ENCODE measurements around the gene NEK11. TPM values are rescaled to one million over a fixed set of nuclear protein-coding genes. Genes with fewer than 3 reads are reported as not detected.

Gene NEK11
- total RNA-seq, 4 donors from 2014 or later, result 14.8 to 34.0 (median 28.2) TPM

DNA sequence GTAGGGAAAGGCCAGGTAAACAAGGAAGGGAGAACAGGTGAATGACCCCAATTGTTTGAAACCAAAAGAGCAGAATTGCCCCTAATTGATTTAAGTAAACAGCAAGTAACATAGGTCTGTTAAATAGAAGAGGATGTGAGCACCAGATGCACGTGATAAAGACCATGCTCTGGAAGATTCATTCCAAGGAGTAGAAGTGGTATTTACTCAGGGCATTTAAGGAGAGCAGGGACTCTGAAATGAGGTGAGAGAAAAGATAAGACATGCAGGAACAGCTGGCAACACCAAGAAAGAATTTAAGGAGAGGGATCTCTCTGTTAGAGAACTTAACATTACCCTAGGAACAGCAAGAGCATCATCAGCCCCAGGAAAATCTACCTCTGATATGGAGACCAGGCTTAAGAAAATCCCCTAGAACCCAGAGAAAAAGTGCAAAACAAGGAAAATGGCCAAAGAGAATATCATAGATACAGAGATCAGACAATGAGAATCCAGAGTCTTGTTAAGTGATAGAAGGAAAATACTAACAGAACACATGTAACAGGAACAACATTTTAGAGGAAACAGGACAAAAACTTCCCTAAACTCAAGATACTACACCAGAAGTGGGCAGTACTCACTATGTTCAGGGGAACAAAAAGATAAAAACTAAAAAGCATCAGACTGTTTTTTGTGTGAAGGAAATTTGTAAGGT lies 361.3 kb downstream of the NEK11 start:
- TF ChIP-seq, protein P1, sequence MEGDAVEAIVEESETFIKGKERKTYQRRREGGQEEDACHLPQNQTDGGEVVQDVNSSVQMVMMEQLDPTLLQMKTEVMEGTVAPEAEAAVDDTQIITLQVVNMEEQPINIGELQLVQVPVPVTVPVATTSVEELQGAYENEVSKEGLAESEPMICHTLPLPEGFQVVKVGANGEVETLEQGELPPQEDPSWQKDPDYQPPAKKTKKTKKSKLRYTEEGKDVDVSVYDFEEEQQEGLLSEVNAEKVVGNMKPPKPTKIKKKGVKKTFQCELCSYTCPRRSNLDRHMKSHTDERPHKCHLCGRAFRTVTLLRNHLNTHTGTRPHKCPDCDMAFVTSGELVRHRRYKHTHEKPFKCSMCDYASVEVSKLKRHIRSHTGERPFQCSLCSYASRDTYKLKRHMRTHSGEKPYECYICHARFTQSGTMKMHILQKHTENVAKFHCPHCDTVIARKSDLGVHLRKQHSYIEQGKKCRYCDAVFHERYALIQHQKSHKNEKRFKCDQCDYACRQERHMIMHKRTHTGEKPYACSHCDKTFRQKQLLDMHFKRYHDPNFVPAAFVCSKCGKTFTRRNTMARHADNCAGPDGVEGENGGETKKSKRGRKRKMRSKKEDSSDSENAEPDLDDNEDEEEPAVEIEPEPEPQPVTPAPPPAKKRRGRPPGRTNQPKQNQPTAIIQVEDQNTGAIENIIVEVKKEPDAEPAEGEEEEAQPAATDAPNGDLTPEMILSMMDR (IDR thresholded peaks at IDR 0.05), result no peak
- TF ChIP-seq POLR2A (IDR thresholded peaks at IDR 0.05), result no peak
- peaks cover 10 to 24% of the 10 kb centered on the region in 2 donors for H3K4me1 ChIP-seq
- H3K9me3 ChIP-seq, result no peaks in the 10 kb centered on the region
- no peaks in the 10 kb centered on the region for H3K27me3 ChIP-seq
- no peak overlapping the region for H3K4me3 ChIP-seq (replicated peaks in 1 of 3)
- WGBS, 2 donors, result 76 to 81% methylated on average over 1 of the region's 1 CpG
- intact Hi-C loops (cut with DNase I), result loop anchor here (10.0 kb wide), 2 partner anchors 117 to 153 kb away; partner anchors contain the start of gene MRPL3
- peaks cover 0 to 3% of the 10 kb centered on the region in 2 donors for H3K36me3 ChIP-seq
- no peak overlapping the region for H3K27ac ChIP-seq
- DNase-seq, result no peak

DNA sequence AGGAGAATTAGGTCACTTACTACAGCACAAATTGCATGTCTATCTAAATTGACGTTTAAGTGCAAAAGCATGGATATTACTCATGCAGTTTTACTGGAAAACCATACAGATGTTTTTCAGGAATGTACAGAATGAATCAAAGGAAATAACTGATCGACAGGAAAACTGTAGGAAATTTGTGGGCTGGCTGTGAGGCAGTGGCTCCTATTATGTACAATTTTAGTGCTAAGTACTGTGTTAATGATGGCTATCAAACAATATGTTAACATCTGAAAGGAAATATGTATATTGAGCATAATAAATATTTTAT lies 361.8 kb downstream of the NEK11 start:
- Histone ChIP-seq H3K27ac (no peak overlapping the region), H3K4me1 (peaks cover 8 to 20% of the 10 kb centered on the region in 2 donors), H3K27me3 (no peaks in the 10 kb centered on the region), H3K4me3 (replicated peaks in 1 of 3) (no peak overlapping the region), H3K9me3 (no peaks in the 10 kb centered on the region), H3K36me3 (peaks cover 0 to 3% of the 10 kb centered on the region in 2 donors)
- TF ChIP-seq, protein P1 (IDR thresholded peaks at IDR 0.05), result no peak
- intact Hi-C loops (cut with DNase I), result loop anchor here (10.0 kb wide), 2 partner anchors 116 to 154 kb away; partner anchors contain the start of gene MRPL3
- WGBS, 2 donors, result 65 to 69% methylated on average over 2 of the region's 2 CpGs
- no peak for DNase-seq

DNA sequence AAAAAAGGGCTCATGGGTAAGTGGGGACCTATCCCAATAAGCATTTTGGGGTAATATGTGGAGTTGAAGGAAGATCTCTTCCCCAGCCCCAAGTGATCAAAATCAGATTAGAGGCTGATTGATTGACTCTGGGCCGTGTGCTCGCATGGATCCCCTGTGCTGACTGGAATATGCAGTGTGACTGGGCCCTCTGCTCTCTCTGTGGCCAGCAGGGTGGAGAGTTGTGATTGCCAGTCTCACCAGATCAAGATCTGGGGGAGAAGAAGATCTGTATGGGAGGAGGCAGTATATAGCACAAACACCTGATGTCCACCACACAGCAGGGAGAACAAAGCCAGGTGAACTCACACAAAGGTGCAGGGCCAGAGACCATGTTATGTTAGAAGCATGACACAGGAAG lies 363.7 kb downstream of the NEK11 start:
- H3K9me3 ChIP-seq, result no peaks in the 10 kb centered on the region
- no peak for DNase-seq
- H3K27ac ChIP-seq, result no peak overlapping the region
- no peaks in the 10 kb centered on the region for H3K27me3 ChIP-seq
- 79 to 90% methylated on average over 2 of the region's 2 CpGs for WGBS, 2 donors
- TF ChIP-seq POLR2A (IDR thresholded peaks at IDR 0.05), result no peak
- TF ChIP-seq, protein P1 (IDR thresholded peaks at IDR 0.05), result no peak
- intact Hi-C loops (cut with DNase I), result no loop called here
- H3K4me3 ChIP-seq (replicated peaks in 1 of 3), result no peak overlapping the region
- H3K4me1 ChIP-seq, result peaks cover 8 to 13% of the 10 kb centered on the region in 2 donors
- no peaks in the 10 kb centered on the region for H3K36me3 ChIP-seq

DNA sequence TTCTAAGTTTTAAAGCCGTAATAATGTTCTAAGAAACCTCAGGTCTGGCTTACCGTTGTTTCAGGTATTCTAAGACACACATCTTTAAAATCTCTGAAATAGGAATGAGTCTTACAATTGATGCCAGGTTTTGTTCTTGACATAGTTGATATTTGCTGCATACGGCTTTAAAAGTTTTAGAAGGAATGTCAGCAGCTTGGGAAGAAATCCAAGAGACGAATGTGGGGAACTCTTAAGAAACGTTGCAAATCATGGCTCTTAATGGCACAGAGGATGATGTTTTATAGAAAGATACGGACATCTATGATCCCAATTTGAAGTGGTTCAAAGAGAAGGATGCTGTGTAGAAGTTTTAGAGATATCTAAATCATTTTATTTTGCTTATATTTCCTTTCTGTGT lies 366.4 kb downstream of the NEK11 start:
- Histone ChIP-seq H3K4me1 (no peaks in the 10 kb centered on the region), H3K27ac (no peak overlapping the region), H3K9me3 (no peaks in the 10 kb centered on the region), H3K4me3 (replicated peaks in 1 of 3) (no peak overlapping the region), H3K36me3 (no peaks in the 10 kb centered on the region), H3K27me3 (no peaks in the 10 kb centered on the region)
- TF ChIP-seq, protein P1 (IDR thresholded peaks at IDR 0.05), result no peak
- TF ChIP-seq POLR2A (IDR thresholded peaks at IDR 0.05), result no peak
- WGBS, 2 donors, result 57 to 59% methylated on average over 6 of the region's 6 CpGs
- intact Hi-C loops (cut with DNase I), result no loop called here
- no peak for DNase-seq

DNA sequence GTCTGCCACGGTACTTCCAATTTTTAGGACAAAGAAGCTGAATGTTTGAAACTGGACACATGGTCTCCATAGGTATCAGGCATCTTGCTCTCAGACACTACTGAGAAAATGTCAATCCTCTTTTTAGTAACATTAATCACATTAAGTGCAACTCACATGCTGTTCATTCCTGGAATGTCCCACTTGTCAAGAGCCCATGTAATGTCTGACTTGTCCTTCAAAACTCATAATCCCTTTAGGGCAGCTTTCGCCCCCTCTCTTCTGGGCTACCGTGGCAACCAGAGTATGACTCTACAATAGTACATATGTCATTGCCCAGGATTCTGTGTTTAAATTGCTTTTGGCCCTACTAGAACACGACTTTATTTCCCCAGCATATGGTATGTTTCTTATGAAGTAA lies 367.2 kb downstream of the NEK11 start:
- no peak for DNase-seq
- no peaks in the 10 kb centered on the region for H3K4me1 ChIP-seq
- no peaks in the 10 kb centered on the region for H3K27me3 ChIP-seq
- TF ChIP-seq, protein P1 (IDR thresholded peaks at IDR 0.05), result no peak
- no peak for TF ChIP-seq POLR2A (IDR thresholded peaks at IDR 0.05)
- WGBS, 2 donors, result 85 to 89% methylated on average over 4 of the region's 4 CpGs
- H3K9me3 ChIP-seq, result no peaks in the 10 kb centered on the region
- H3K36me3 ChIP-seq, result no peaks in the 10 kb centered on the region
- H3K27ac ChIP-seq, result no peak overlapping the region
- intact Hi-C loops (cut with DNase I), result no loop called here
- H3K4me3 ChIP-seq (replicated peaks in 1 of 3), result no peak overlapping the region

Data from thyroid gland (tissue), 4 donors.